ENCODE data around the gene KNSTRN.
A peak's percentile ranks its signal among the peaks of the same experiment; 100 is the strongest.

The KNSTRN gene

DNA sequence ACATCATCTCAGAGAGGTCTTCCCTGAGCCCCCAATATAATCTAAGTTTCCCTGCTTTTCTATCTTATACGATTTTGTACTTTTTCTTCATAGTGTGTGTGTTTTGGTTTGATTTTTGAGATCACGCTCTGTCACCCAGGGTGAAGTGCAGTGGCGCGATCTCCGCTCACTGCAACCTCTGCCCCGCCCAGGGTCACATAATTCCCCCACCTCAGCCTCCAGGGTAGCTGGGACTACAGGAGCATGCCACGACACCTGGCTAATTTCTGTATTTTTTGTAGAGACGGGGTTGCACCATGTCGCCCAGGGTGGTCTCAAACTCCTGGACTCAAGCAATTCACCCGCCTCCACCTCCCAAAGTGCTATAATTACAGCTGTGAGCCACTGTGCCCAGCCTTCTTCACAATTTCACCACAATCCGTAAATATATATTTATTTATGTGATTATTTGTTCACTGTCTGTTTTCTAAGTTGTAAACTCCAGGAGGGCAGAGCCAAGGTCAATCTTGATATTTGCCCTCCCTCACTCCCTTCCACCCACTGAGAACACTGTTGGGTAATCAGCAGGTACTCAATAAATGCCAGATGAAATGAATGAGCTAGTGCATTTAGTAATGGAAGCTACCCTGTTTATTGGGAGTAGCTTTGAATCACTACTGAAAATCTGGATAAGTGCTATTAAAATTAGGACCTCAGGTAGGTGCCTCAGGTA lies 547 bp upstream of the KNSTRN start:
- no peak for TF ChIP-seq POLR2A (IDR thresholded peaks at IDR 0.05; ENCODE audit: low read depth, low read length)
- FAIRE-seq (no peak), DNase-seq (ENCODE audit: insufficient read length, low spot score) (no peak)

DNA sequence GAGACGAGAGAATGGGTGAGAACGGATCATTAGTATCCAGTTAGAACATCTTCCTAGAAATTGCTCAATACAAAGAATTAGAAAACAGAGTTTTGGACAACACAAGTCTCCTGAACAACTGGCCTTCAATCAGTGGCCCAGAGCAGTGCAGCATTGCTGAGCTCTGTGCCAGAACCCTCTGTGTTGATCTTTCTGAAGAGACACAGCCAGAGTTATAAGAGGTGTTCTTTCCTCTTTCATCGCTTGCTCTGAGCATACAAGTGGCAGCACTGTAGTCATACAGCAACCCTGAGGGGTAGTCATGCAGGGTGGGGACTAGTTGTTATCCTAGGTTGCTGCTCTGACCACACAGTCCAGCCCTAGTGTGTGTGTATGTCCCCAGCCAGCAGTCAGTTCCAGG lies 4.0 kb downstream of the KNSTRN start:
- TF ChIP-seq POLR2A (IDR thresholded peaks at IDR 0.05; ENCODE audit: low read depth, low read length), result no peak
- no peak for DNase-seq (ENCODE audit: insufficient read length, low spot score)
- FAIRE-seq, result no peak

DNA sequence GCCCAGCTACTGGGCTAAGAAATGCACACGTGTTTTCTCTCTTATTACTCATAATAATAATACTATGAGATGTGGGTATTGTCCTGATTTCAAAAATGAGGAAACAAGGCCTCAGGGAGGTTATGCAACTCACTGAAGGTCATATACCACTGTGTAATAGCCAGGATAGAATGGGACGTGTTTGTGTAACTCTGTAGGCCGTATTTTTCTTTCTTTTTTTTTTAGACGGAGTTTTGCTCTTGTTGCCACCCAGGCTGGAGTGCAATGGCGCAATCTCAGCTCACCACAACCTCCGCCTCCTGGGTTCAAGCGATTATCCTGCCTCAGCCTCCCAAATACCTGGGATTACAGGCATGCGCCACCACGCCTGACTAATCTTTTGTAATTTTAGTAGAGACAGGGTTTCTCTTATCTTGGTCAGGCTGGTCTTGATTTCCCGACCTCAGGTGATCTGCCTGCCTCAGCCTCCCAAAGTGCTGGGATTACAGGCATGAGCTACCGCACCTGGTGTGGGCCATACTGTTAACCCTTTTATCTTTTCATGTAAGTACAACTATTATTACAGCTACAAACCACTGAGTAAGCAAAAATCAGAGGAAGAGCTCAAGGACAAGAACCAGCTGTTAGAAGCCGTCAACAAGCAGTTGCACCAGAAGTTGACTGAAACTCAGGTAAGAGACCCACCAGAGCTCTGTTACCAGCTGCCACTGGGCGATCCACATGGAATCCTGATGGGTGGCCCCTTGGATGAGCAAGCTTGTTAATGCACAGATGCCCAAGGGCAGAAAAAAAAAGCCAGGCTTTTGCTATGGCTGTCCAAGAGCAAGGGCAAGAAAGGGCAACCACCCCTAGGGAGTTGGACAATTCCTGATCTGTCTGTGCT lies 6.7 kb downstream of the KNSTRN start:
- TF ChIP-seq POLR2A (IDR thresholded peaks at IDR 0.05; ENCODE audit: low read depth, low read length), result no peak
- DNase-seq (ENCODE audit: insufficient read length, low spot score), result no peak
- FAIRE-seq, result no peak

DNA sequence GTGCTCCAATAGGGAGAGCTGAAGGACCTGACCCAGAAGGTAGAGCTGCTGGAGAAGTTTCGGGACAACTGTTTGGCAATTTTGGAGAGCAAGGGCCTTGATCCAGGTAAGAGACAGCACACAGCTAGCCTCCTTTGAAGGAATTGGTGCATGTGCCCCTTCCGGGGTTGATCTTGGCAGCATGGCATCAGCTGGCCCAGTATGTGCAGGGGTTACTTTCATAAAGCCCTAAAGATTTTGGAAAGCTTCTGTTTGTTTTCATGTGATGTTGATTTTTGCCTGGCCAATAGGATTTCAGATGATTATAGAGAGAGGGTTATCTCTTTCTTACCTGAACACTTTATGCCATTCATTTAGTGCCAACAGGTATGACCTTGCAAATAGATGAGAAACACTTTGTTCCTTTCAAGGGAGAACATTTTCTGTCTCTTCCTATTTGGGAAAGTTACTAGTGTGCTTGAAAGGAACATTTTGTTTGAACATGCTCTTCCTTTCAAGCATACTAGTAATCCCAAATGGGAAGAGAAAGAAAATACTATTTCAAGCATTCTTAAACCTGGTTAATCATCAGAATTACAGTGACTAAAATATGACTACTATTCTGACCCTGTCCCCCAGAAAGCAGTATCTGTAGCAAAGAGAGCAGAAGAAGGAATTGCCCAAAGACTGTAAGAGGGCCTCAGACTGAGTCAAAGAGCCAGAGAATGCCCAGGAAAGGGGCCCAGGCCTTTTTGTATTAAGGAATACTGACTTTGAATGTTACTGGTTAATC lies 7.5 kb downstream of the KNSTRN start:
- FAIRE-seq, result no peak
- TF ChIP-seq POLR2A (IDR thresholded peaks at IDR 0.05; ENCODE audit: low read depth, low read length), result no peak

DNA sequence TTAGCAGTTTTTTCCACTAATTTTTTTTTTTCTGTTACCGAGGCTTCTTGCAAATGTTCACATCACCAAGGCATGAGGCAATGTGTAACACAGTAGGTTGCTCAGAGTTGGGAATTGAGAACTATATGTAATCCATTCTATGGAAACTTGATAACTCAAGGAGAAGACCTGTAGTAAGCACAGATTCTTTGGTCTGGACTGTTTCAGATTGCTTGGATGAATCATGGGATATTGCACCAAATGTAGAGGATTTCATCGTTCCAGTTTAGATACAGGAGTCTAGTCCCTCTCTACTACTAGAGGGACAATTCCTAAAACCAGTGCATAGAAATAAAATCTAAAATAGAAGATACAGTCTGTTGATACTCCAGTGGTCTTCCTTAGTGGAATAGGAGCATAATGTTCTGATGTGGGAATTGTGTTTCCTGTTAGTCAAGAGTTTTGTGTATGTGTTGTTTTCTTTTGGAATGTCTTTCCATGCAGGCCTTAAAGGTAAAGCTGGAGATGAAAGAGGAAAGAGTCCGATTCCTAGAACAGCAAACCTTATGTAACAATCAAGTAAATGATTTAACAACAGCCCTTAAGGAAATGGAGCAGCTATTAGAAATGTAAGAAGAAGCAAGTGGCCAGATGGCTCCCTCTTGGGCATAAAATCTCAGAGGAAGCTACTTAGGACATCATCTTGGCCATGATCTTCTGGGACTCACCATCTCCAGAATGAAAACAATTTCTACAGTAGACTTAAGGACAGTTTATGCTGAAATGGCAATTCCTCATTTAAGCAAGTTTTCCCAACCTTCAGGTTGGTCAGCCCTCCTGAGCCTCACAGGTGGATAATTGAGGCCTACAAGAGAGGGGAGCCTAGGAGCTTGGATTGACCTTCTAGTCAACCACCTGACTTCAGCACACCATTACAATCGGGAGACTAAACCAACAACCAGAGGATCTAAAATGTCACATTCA lies 10.7 kb downstream of the KNSTRN start:
- FAIRE-seq, result no peak

More for the DNA sequence above, 7.5 kb downstream of the KNSTRN start:
- no peak for DNase-seq (ENCODE audit: insufficient read length, low spot score)

DNA sequence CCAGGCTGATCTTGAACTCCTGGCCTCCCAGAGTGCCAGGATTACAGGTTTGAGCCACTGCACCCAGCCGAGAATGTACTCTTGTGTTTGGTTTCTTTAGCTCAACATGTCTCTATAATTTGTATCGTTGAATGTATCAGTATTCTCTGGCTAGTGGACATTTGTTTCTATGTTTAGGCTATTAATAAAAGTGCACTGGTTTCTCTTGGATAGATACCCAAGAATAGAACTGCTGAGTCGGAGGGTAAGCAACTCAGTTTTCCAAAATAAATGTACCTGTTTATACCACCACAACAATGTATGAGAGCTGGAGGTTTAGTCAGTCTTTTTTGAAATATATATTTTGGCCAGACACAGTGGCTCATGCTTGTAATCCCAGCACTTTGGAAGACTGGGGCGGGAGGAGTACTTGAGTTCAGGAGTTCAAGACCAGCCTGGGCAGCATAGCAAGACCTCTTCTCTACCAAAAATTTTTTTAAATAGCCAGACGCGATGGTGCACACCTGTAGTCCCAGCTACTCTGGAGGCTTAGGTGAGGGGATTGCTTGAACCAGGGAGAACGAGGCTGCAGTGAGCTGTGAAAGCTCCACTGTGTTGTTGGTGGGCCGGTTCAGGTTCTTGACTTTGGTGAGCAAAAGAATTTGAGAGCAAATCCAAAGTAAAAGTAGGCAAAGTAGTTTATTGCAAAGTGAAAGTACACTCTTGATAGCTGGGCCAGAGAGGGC lies 15.3 kb downstream of the KNSTRN start:
- TF ChIP-seq POLR2A (IDR thresholded peaks at IDR 0.05; ENCODE audit: low read depth, low read length), result no peak
- FAIRE-seq (no peak), DNase-seq (ENCODE audit: insufficient read length, low spot score) (no peak)

More for the DNA sequence above, 10.7 kb downstream of the KNSTRN start:
- no peak for TF ChIP-seq POLR2A (IDR thresholded peaks at IDR 0.05; ENCODE audit: low read depth, low read length)
- DNase-seq (ENCODE audit: insufficient read length, low spot score), result no peak

DNA sequence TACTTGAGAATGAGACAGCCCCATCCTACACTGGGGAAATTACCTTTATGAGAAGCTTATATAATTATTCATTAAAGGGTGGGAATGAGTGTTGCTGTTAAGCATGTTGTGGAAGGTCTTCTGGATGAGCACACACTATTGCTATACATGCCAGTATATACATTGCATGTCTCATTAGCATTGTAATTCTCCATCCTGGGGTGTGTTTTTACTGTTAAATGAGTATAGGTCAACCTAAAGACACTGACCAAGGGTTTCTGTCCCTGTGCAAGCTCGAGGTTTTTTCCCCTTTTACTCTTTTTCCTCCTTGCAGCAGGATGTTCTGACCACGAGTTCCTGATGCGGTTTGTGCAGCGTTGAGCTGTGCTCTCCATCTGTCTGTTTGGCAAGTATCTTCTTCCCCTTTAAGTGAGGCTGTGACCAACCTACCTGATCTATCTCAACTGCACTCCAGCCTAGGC lies 15.9 kb downstream of the KNSTRN start:
- DNase-seq (ENCODE audit: insufficient read length, low spot score) (no peak), FAIRE-seq (no peak)
- no peak for TF ChIP-seq POLR2A (IDR thresholded peaks at IDR 0.05; ENCODE audit: low read depth, low read length)

DNA sequence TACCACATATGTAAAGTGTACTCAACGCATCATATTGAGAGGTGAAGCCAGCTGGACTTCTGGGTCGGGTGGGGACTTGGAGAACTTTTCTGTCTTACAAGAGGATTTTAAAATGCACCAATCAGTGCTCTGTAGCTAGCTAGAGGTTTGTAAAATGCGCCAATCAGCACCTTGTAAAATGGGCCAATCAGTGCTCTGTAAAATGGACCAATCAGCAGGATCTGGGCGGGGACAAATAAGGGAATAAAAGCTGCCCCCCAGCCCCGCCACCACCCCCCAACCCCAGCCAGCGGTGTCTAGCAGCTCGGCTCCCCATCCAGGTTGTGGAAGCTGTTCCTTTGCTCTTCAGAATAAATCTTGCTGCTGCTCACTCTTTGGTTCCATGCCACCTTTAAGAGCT lies 16.8 kb downstream of the KNSTRN start:
- DNase-seq (ENCODE audit: insufficient read length, low spot score), result no peak
- no peak for FAIRE-seq

DNA sequence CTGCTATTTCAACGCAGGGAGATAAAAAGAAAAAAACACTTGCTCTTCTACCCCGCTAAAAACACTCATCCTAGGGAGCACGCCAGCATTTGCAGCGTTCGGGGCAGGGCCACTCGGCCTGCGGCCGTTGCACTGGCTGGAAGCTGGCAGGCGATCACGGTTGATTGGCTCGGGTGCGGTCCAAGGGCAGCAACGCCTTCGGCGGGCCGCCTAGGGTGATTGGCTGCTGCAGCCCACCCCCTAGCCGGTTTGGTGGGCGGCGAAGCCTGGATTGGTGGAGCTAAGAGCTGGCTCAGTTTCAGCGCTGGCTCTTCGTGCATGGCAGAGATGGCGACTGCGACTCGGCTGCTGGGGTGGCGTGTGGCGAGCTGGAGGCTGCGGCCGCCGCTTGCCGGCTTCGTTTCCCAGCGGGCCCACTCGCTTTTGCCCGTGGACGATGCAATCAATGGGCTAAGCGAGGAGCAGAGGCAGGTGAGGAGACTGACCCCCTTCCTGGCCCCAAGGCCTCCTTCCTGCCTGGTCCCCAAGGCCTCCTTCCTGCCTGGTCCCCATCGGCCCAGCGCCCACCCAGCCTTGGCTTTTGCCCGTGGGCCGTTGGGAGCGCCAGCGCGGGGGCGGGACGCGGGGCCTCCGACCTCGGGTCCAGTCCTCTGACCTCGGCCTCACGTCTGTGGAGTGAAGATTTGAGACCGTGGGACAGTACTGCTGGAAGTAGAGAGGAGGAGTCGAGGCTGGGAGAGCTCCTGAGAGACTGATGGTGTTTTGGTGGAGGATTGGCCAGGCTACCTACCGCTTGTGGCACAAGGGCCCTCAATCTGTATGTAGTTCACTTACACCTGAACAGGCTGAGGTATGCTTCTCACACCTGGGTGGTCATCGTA lies 23.2 kb downstream of the KNSTRN start, which contains the start of gene IVD:
Gene IVD, plus strand, starts transcription at position 295 of the 881 bp plus-strand sequence. Its CDS starts 33 bp downstream, at position 328.
- FAIRE-seq (peak; percentile 94), DNase-seq (ENCODE audit: insufficient read length, low spot score) (peak; percentile 99)
- TF ChIP-seq POLR2A (IDR thresholded peaks at IDR 0.05; ENCODE audit: low read depth, low read length), result peak; percentile 90

More for the DNA sequence above, 16.8 kb downstream of the KNSTRN start:
- TF ChIP-seq POLR2A (IDR thresholded peaks at IDR 0.05; ENCODE audit: low read depth, low read length), result no peak

DNA sequence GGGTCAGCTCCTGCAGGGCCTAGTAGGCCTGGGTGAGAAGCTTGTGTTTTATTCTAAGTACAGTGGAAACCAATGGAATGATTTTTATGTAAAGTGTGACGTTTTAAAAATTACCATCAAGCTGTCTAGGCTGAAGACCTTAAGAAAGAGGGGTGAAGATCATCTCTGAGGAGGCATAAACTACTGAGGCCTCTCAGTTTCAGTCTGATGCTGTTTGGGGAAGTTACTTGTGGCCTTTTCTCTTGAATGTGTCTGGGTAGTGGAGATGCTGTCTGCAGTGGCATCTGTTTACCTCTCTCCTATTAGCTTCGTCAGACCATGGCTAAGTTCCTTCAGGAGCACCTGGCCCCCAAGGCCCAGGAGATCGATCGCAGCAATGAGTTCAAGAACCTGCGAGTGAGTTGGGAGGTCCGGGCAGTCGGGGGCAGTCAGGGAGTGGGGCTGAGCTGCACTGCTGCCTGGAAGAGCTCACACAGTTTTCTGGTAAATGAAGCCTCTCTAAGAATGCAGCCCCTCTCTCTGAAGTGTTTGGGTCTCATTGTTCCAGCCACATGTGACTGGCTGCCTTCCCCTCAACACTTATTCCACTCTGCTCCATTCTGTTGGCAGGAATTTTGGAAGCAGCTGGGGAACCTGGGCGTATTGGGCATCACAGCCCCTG lies 24.9 kb downstream of the KNSTRN start:
- no peak for FAIRE-seq
- TF ChIP-seq POLR2A (IDR thresholded peaks at IDR 0.05; ENCODE audit: low read depth, low read length), result no peak
- no peak for DNase-seq (ENCODE audit: insufficient read length, low spot score)

DNA sequence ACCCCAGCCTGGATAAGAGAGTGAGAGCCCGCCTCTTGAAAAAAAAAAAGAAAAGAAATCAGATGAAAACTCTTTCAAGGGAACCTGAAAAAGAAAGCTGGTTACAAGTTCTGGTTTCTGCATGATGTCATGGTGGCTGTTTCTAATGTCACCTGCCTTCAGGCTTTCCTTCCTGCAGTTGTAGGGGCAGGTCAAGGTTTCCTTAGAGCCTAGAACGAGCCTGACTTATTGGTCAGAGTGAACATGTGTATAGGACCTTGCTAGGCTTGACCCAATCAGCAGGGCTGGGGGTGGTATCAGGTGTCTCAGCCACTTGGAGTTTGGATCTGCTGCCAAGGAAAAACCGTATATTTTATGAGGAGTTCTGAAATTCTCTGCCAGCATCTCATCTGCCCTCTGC lies 26.8 kb downstream of the KNSTRN start:
- FAIRE-seq, result no peak
- no peak for DNase-seq (ENCODE audit: insufficient read length, low spot score)
- TF ChIP-seq POLR2A (IDR thresholded peaks at IDR 0.05; ENCODE audit: low read depth, low read length), result no peak

All from H54 (cell line).